ENCODE data around the gene CKB.

GRCh38 chr14:103519043-103519836 lies 3.4 kb downstream of the CKB start:
- TF ChIP-seq RNF2 (IDR thresholded peaks at IDR 0.05; ENCODE audit: borderline replicate concordance, low read depth), result no peak
- no peak for TF ChIP-seq HDAC2 (IDR thresholded peaks at IDR 0.05)
- no peak for TF ChIP-seq EP300 (IDR thresholded peaks at IDR 0.05)
- TF ChIP-seq REST (IDR thresholded peaks at IDR 0.05), result no peak
- TF ChIP-seq CTCF (IDR thresholded peaks at IDR 0.05), result no peak
- no peak for TF ChIP-seq ESRRA (IDR thresholded peaks at IDR 0.05; ENCODE audit: borderline replicate concordance, low read length)
- no peak for TF ChIP-seq FOSL2 (IDR thresholded peaks at IDR 0.05)
- no peak for TF ChIP-seq FOSL2 (CRISPR knock-in tag; IDR thresholded peaks at IDR 0.05)
- no peak for TF ChIP-seq POLR2A (IDR thresholded peaks at IDR 0.05; ENCODE audit: low read length)
- TF ChIP-seq SMC3 (IDR thresholded peaks at IDR 0.05), result no peak

Measured in A549 (cell line).